BJ (cell line): ENCODE measurements around the gene NHSL1. TPM values are rescaled to one million over a fixed set of nuclear protein-coding genes. Genes with fewer than 3 reads are reported as not detected.

Experiments used
- CTCF ChIA-PET: fragments of 350-600 bp; formaldehyde crosslinking; extraction: SDS; loops from one replicate; lab custom pipeline; 2021; ENCODE audit warnings: antibody characterized with exemption, inconsistent platforms; lab: Yijun Ruan, JAX
- POLR2A ChIA-PET: fragments of 300-600 bp; sonication (Branson Sonifier 250); formaldehyde crosslinking; extraction: SDS; loops from one replicate; lab custom pipeline; 2021; ENCODE audit warnings: antibody characterized with exemption; lab: Charles Lee
- DNase-seq: peaks from one replicate; pipeline ENCODE4 v3.0.0-alpha.2; 2011; ENCODE audit warnings: low read depth
- H3K27me3 ChIP-seq: 2 replicates; pipeline ENCODE4 v1.6.0; 2011; ENCODE audit warnings: low read length; ENCODE audit not compliant: control insufficient read depth, insufficient read depth
- H3K36me3 ChIP-seq: 2 replicates; pipeline ENCODE4 v1.5.1; 2011; ENCODE audit warnings: low read length; ENCODE audit not compliant: control insufficient read depth, insufficient read depth
- H3K4me3 ChIP-seq: 2 replicates; pipeline ENCODE4 v1.5.1; 2011; ENCODE audit warnings: low read depth, mild to moderate bottlenecking, control low read depth, low read length
- CTCF ChIP-seq: IDR thresholded peaks from 2 replicates; pipeline ENCODE4 v1.5.1; 2011; ENCODE audit warnings: low read depth, mild to moderate bottlenecking, control low read depth, inconsistent platforms, low read length, moderate library complexity; ENCODE audit not compliant: insufficient read depth
- polyA plus RNA-seq: library from polyadenylated mRNA; depleted of rRNA; stranded (reverse); fragments of >200 nt; gene quantifications from 2 replicates; pipeline ENCODE4 v1.2.3, GENCODE V29; 2011

Gene NHSL1
- polyA plus RNA-seq, 1 experiment, result 3.6 TPM

GRCh38 chr6:138393871-138394783 lies 105.2 kb downstream of the NHSL1 start:
- CTCF ChIA-PET, result interaction anchor here (1.0 to 1.1 kb wide), 3 partner anchors 10 to 17 kb away, joined by 3 read pairs; partner anchors contain the start of gene HEBP2
- Histone ChIP-seq H3K4me3 (no peak overlapping the region), H3K27me3 (no peaks in the 10 kb centered on the region; the same call in 1 of the 2 replicates), H3K36me3 (no peaks in the 10 kb centered on the region)
- TF ChIP-seq CTCF, result no peak
- no peak for DNase-seq
- POLR2A ChIA-PET, result interaction anchor here (0.6 kb wide), 1 partner anchor 69 kb away, joined by 6 read pairs; no protein-coding TSS in a partner anchor

GRCh38 chr6:138389551-138389950 lies 109.7 kb downstream of the NHSL1 start:
- Histone ChIP-seq H3K27me3 (no peaks in the 10 kb centered on the region; the same call in 1 of the 2 replicates), H3K4me3 (no peak overlapping the region), H3K36me3 (no peaks in the 10 kb centered on the region)
- TF ChIP-seq CTCF, result no peak
- no peak for DNase-seq
- POLR2A ChIA-PET, result no interaction called here
- CTCF ChIA-PET, result no interaction called here

GRCh38 chr6:138387577-138388368 lies 111.5 kb downstream of the NHSL1 start:
- no peak for TF ChIP-seq CTCF
- no peak overlapping the region for H3K4me3 ChIP-seq
- DNase-seq, result no peak
- H3K27me3 ChIP-seq, result no peaks in the 10 kb centered on the region
- ChIA-PET POLR2A (no interaction called here), CTCF (interaction anchor here (1.0 kb wide), 1 partner anchor 16 kb away, joined by 3 read pairs; the partner anchor contains the start of gene HEBP2)
- H3K36me3 ChIP-seq, result no peaks in the 10 kb centered on the region

- Histone ChIP-seq H3K36me3 (no peaks in the 10 kb centered on the region), H3K27me3 (no peaks in the 10 kb centered on the region), H3K4me3 (no peak overlapping the region)
- DNase-seq, result no peak
- TF ChIP-seq CTCF, result no peak
- ChIA-PET POLR2A (no interaction called here), CTCF (no interaction called here)
These were observed 112.4 kb downstream of the NHSL1 start for GRCh38 chr6:138386897-138387296.

GRCh38 chr6:138383776-138384175 lies 115.5 kb downstream of the NHSL1 start:
- POLR2A ChIA-PET, result no interaction called here

More at GRCh38 chr6:138383776-138384175, 115.5 kb downstream of the NHSL1 start:
- no peak for DNase-seq
- CTCF ChIA-PET, result no interaction called here
- Histone ChIP-seq H3K4me3 (no peak overlapping the region), H3K36me3 (no peaks in the 10 kb centered on the region), H3K27me3 (no peaks in the 10 kb centered on the region)
- TF ChIP-seq CTCF, result no peak
